A549 (cell line): Measurements from ENCODE around the gene PGBD5. TPM values are rescaled to one million over a fixed set of nuclear protein-coding genes. Genes with fewer than 3 reads are reported as not detected.

Source experiments
- ATAC-seq, 2 experiments: fragments of 200-7000 bp in 1 of 2; fragments of >200 bp in 1 of 2; cut with Nextera tagmentation in 1 of 2; cut with Tn5 transposase in 1 of 2; 3 replicates each; pipeline versions ENCODE4 v1.8.0 to v1.9.1; 2018 to 2020; ENCODE audit warnings: mild to moderate bottlenecking in 1 of 2, moderate library complexity in 1 of 2
- CTCF ChIA-PET: fragments of 300-600 bp; sonication (Branson Sonifier 250); formaldehyde crosslinking; extraction: SDS; loops from one replicate; lab custom pipeline; 2021; ENCODE audit warnings: antibody characterized with exemption, inconsistent platforms; lab: Yijun Ruan, JAX
- POLR2A ChIA-PET: fragments of 350-600 bp; formaldehyde crosslinking; extraction: SDS; loops from one replicate; lab custom pipeline; 2021; ENCODE audit warnings: antibody characterized with exemption, inconsistent platforms; lab: Yijun Ruan, JAX
- DNase-seq, 2 experiments: peaks; one replicate each; pipeline versions ENCODE4 v3.0.0 to v3.0.0-alpha.2; 2011 to 2016; ENCODE audit warnings: low read depth in 1 of 2, low spot score in 1 of 2
- FAIRE-seq: peaks from 2 replicates; lab custom pipeline; 2011; peaks lifted over from hg19 to GRCh38; lab: Jason Lieb, UNC
- H3K27ac ChIP-seq, 2 experiments: fragments of >200 bp; sonication (Bioruptor Twin); formaldehyde crosslinking; 3 replicates each; pipeline ENCODE4 v1.5.1; 2016 to 2017
- H3K4me1 ChIP-seq: fragments of >200 bp; sonication (Bioruptor Twin); formaldehyde crosslinking; 3 replicates; pipeline ENCODE4 v1.6.1; 2016
- H3K4me2 ChIP-seq: fragments of >200 bp; sonication (Bioruptor Twin); formaldehyde crosslinking; 3 replicates; pipeline ENCODE4 v1.6.1; 2016
- H3K4me3 ChIP-seq: fragments of >200 bp; sonication (Bioruptor Twin); formaldehyde crosslinking; 3 replicates; pipeline ENCODE4 v1.5.1; 2016
- H3K9me3 ChIP-seq: fragments of >200 bp; sonication (Bioruptor Twin); formaldehyde crosslinking; 3 replicates; pipeline ENCODE4 v1.6.1; 2016
- CBX2 ChIP-seq: fragments of 200-600 bp; sonication (generic); IDR thresholded peaks from 2 replicates; pipeline ENCODE4 v1.6.1; 2016; ENCODE audit warnings: low read depth, mild to moderate bottlenecking, borderline replicate concordance
- CHD4 ChIP-seq: fragments of 200-600 bp; sonication (generic); IDR thresholded peaks from 2 replicates; pipeline ENCODE4 v1.6.1; 2016; ENCODE audit warnings: antibody characterized with exemption, mild to moderate bottlenecking, borderline replicate concordance
- EHF ChIP-seq: fragments of 250-450 bp; sonication (Bioruptor Pico); IDR thresholded peaks from 2 replicates; pipeline ENCODE4 v1.5.0; 2020; ENCODE audit warnings: mild to moderate bottlenecking
- EP300 ChIP-seq, 2 experiments: fragments of >200 bp; sonication (Bioruptor Twin); formaldehyde crosslinking; IDR thresholded peaks; 2 replicates in 1 of 2; 3 replicates in 1 of 2; pipeline ENCODE4 v1.6.1; 2016 to 2017
- FOSL2 ChIP-seq, 2 experiments: fragments of 450-650 bp in 1 of 2; fragments of >200 bp in 1 of 2; sonication (Bioruptor Twin) in 1 of 2; formaldehyde crosslinking; IDR thresholded peaks; 2 replicates each; pipeline versions ENCODE4 v1.5.0 to v1.6.1; 2016 to 2020; ENCODE audit warnings: mild to moderate bottlenecking in 1 of 2, moderate library complexity in 1 of 2
- GATA3 ChIP-seq: IDR thresholded peaks from 2 replicates; pipeline ENCODE4 v1.6.1; 2012; ENCODE audit warnings: borderline replicate concordance
- HEYL ChIP-seq: fragments of 250-450 bp; sonication (Bioruptor Pico); IDR thresholded peaks from 2 replicates; pipeline ENCODE4 v1.8.0; 2021; ENCODE audit warnings: mild to moderate bottlenecking, moderate library complexity
- JUNB ChIP-seq: fragments of >200 bp; sonication (Bioruptor Twin); formaldehyde crosslinking; IDR thresholded peaks from 2 replicates; pipeline ENCODE4 v1.6.1; 2016
- KDM5A ChIP-seq: fragments of 200-600 bp; sonication (generic); IDR thresholded peaks from 2 replicates; pipeline ENCODE4 v1.6.1; 2016; ENCODE audit warnings: antibody characterized with exemption, mild to moderate bottlenecking
- NPAS2 ChIP-seq: fragments of 250-450 bp; sonication (Bioruptor Pico); IDR thresholded peaks from 2 replicates; pipeline ENCODE4 v1.8.0; 2022; ENCODE audit warnings: mild to moderate bottlenecking, moderate library complexity, borderline replicate concordance
- NR3C1 ChIP-seq: fragments of >200 bp; sonication (Bioruptor Twin); formaldehyde crosslinking; IDR thresholded peaks from 3 replicates; pipeline ENCODE4 v1.6.1; 2017
- RARB ChIP-seq: fragments of 250-450 bp; sonication (Bioruptor Pico); IDR thresholded peaks from 2 replicates; pipeline ENCODE4 v1.8.0; 2021; ENCODE audit warnings: mild to moderate bottlenecking, moderate library complexity
- SREBF2 ChIP-seq: fragments of 450-650 bp; IDR thresholded peaks from 2 replicates; pipeline ENCODE4 v1.6.1; 2014; ENCODE audit warnings: mild to moderate bottlenecking, moderate library complexity
- ZC3H11A ChIP-seq: fragments of 450-650 bp; IDR thresholded peaks from 2 replicates; pipeline ENCODE4 v1.6.1; 2014; ENCODE audit warnings: antibody characterized with exemption, mild to moderate bottlenecking
- ZFP36 ChIP-seq: fragments of 450-650 bp; IDR thresholded peaks from 2 replicates; pipeline ENCODE4 v1.6.1; 2014; ENCODE audit warnings: borderline replicate concordance; ENCODE audit not compliant: partially characterized antibody
- ZNF302 ChIP-seq: fragments of 250-450 bp; sonication (Bioruptor Pico); IDR thresholded peaks from 2 replicates; pipeline ENCODE4 v1.9.0; 2021; ENCODE audit warnings: inconsistent platforms, mild to moderate bottlenecking, moderate library complexity
- WGBS: methylation state at CpG from one replicate; pipeline ENCODE4 v1.1.6; 2017; ENCODE audit errors: missing lambda C conversion rate; 5-methylcytosine and 5-hydroxymethylcytosine counted together
- polyA plus RNA-seq, 4 experiments: library from polyadenylated mRNA; depleted of rRNA in 3 of 4; stranded (reverse); fragments of >200 nt; fragmentation: RNase III in 1 of 4; extraction: RNeasy Plus Mini Kit Qiagen cat#74134 plus additional on column Dnase treatment in 1 of 4; gene quantifications; 2 replicates in 3 of 4; 3 replicates in 1 of 4; pipeline ENCODE4 v1.2.3, GENCODE V29; 2011 to 2017
- TF ChIP-seq, protein P1 (sequence below): IDR thresholded peaks from 2 replicates; pipeline ENCODE4 v1.6.1; 2012
- TF ChIP-seq, protein P2 (sequence below): IDR thresholded peaks from 2 replicates; pipeline ENCODE4 v1.6.1; 2012
- TF ChIP-seq, protein P3 (sequence below): fragments of 250-450 bp; sonication (Bioruptor Pico); IDR thresholded peaks from 2 replicates; pipeline ENCODE4 v1.5.0; 2021; ENCODE audit warnings: mild to moderate bottlenecking, moderate library complexity, borderline replicate concordance
- TF ChIP-seq, protein P4 (sequence below): fragments of >200 bp; sonication (Bioruptor Twin); formaldehyde crosslinking; IDR thresholded peaks from 2 replicates; pipeline ENCODE4 v1.6.1; 2016
- TF ChIP-seq, protein P5 (sequence below): IDR thresholded peaks from 2 replicates; pipeline ENCODE4 v1.6.1; 2012; ENCODE audit warnings: low read depth, borderline replicate concordance
- TF ChIP-seq, protein P6 (sequence below): fragments of >200 bp; sonication (Bioruptor Twin); formaldehyde crosslinking; IDR thresholded peaks from 3 replicates; pipeline ENCODE4 v1.6.1; 2016

PGBD5 gene
- polyA plus RNA-seq, 2 of the 4 experiments (the other 2 are of a cell fraction): 0.04 to 0.66 TPM

DNA sequence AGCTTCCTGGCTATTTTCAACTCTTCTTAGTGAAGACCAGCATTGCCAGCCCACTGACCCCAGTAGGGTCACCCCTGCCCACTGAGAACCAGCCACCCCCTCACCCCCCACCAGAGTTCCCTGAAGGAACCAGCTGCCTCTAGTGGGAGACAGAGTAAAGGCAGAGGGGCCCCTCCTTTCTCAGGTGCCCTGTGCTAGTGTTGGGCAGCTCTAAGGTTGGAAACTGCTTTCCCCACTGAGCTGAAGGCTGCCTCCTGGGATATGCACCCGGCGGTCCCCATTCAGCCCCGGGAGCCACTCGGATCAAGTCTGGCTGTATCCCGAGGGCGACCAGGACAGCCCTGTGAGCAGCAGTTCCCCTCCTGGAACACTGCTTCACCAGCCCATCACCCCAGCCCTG, 111.0 kb downstream of the PGBD5 start:
- ChIA-PET CTCF (interaction anchor here (0.9 to 2.4 kb wide), 4 partner anchors 9 to 718 kb away, joined by 3 to 6 read pairs (median 3); no protein-coding TSS in a partner anchor), POLR2A (no interaction called here)
- no peak; a peak in 1 of 6 replicates for ATAC-seq
- 0% methylated on average over 5 of the region's 6 CpGs for WGBS
- Histone ChIP-seq H3K27ac (no peak overlapping the region), H3K4me3 (no peak overlapping the region), H3K4me1 (no peaks in the 10 kb centered on the region), H3K9me3 (no peaks in the 10 kb centered on the region), H3K4me2 (no peak overlapping the region)
- TF ChIP-seq EHF (CRISPR knock-in tag): no peak
- TF ChIP-seq SREBF2: no peak
- TF ChIP-seq NPAS2: no peak
- TF ChIP-seq, protein P1, sequence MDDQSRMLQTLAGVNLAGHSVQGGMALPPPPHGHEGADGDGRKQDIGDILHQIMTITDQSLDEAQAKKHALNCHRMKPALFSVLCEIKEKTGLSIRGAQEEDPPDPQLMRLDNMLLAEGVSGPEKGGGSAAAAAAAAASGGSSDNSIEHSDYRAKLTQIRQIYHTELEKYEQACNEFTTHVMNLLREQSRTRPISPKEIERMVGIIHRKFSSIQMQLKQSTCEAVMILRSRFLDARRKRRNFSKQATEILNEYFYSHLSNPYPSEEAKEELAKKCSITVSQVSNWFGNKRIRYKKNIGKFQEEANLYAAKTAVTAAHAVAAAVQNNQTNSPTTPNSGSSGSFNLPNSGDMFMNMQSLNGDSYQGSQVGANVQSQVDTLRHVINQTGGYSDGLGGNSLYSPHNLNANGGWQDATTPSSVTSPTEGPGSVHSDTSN: no peak
- no peak for TF ChIP-seq ZNF302
- no peak for TF ChIP-seq CBX2
- FAIRE-seq: no peak
- no peak for DNase-seq

DNA sequence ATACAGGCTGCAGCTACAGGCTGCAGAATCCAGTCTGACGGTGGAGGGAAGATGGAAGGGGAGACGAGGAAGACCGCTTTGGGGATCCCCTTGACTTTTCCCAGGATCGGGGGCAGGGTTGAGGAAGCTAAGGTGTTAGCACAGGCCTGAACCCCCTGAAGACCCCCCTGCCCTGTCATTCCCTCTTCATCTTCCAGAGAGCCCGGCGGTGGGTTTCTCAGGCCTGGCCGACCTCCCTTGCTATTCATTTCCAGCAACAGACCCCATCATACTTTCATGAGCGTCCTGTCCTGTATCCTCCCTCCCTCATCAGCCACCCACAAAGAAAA, 112.0 kb downstream of the PGBD5 start:
- POLR2A ChIA-PET: no interaction called here
- TF ChIP-seq FOSL2 (IDR thresholded peaks at IDR 0.05) (no peak), FOSL2 (CRISPR knock-in tag; IDR thresholded peaks at IDR 0.05) (no peak), KDM5A (no peak), CBX2 (no peak), GATA3 (no peak), ZFP36 (no peak), NR3C1 (no peak), JUNB (no peak), EP300 (IDR thresholded peaks at IDR 0.05) (no peak), RARB (CRISPR knock-in tag) (no peak), EHF (CRISPR knock-in tag) (no peak), HEYL (CRISPR knock-in tag) (no peak), CHD4 (no peak), ZC3H11A (no peak)
- TF ChIP-seq, protein P2, sequence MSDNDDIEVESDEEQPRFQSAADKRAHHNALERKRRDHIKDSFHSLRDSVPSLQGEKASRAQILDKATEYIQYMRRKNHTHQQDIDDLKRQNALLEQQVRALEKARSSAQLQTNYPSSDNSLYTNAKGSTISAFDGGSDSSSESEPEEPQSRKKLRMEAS: no peak
- TF ChIP-seq, protein P3, sequence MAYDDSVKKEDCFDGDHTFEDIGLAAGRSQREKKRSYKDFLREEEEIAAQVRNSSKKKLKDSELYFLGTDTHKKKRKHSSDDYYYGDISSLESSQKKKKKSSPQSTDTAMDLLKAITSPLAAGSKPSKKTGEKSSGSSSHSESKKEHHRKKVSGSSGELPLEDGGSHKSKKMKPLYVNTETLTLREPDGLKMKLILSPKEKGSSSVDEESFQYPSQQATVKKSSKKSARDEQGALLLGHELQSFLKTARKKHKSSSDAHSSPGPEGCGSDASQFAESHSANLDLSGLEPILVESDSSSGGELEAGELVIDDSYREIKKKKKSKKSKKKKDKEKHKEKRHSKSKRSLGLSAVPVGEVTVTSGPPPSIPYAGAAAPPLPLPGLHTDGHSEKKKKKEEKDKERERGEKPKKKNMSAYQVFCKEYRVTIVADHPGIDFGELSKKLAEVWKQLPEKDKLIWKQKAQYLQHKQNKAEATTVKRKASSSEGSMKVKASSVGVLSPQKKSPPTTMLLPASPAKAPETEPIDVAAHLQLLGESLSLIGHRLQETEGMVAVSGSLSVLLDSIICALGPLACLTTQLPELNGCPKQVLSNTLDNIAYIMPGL (CRISPR knock-in tag): no peak
- TF ChIP-seq, protein P4, sequence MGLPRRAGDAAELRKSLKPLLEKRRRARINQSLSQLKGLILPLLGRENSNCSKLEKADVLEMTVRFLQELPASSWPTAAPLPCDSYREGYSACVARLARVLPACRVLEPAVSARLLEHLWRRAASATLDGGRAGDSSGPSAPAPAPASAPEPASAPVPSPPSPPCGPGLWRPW: no peak
- TF ChIP-seq, protein P5, sequence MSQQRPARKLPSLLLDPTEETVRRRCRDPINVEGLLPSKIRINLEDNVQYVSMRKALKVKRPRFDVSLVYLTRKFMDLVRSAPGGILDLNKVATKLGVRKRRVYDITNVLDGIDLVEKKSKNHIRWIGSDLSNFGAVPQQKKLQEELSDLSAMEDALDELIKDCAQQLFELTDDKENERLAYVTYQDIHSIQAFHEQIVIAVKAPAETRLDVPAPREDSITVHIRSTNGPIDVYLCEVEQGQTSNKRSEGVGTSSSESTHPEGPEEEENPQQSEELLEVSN: no peak
- TF ChIP-seq, protein P6, sequence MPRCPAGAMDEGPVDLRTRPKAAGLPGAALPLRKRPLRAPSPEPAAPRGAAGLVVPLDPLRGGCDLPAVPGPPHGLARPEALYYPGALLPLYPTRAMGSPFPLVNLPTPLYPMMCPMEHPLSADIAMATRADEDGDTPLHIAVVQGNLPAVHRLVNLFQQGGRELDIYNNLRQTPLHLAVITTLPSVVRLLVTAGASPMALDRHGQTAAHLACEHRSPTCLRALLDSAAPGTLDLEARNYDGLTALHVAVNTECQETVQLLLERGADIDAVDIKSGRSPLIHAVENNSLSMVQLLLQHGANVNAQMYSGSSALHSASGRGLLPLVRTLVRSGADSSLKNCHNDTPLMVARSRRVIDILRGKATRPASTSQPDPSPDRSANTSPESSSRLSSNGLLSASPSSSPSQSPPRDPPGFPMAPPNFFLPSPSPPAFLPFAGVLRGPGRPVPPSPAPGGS: no peak
- H3K4me2 ChIP-seq: no peak overlapping the region
- no peaks in the 10 kb centered on the region for H3K9me3 ChIP-seq
- no peak overlapping the region for H3K27ac ChIP-seq
- DNase-seq (no peak), FAIRE-seq (no peak), ATAC-seq (no peak)
- WGBS: 52% methylated on average over 8 of the region's 8 CpGs
- H3K4me3 ChIP-seq: no peak overlapping the region
- CTCF ChIA-PET: interaction anchor here (0.6 to 2.4 kb wide), 4 partner anchors 10 to 1176 kb away, joined by 3 to 6 read pairs (median 3); no protein-coding TSS in a partner anchor
- no peaks in the 10 kb centered on the region for H3K4me1 ChIP-seq
